BLaER1 (cell line): ENCODE measurements around the gene ZBTB20.

Source experiments
- H3K27ac ChIP-seq: shearing (Covaris generic); formaldehyde crosslinking; 2 replicates; pipeline ENCODE4 v1.8.1; 2022
- H3K27me3 ChIP-seq: shearing (Covaris generic); formaldehyde crosslinking; 2 replicates; pipeline ENCODE4 v1.8.1; 2022
- H3K36me3 ChIP-seq: shearing (Covaris generic); formaldehyde crosslinking; 2 replicates; pipeline ENCODE4 v1.8.1; 2022
- H3K4me1 ChIP-seq: shearing (Covaris generic); formaldehyde crosslinking; 2 replicates; pipeline ENCODE4 v1.8.1; 2022
- H3K4me2 ChIP-seq: shearing (Covaris generic); formaldehyde crosslinking; 2 replicates; pipeline ENCODE4 v1.8.1; 2022
- H3K4me3 ChIP-seq: shearing (Covaris generic); formaldehyde crosslinking; 2 replicates; pipeline ENCODE4 v1.8.1; 2022
- H3K9ac ChIP-seq: shearing (Covaris generic); formaldehyde crosslinking; 2 replicates; pipeline ENCODE4 v1.8.1; 2022
- H3K9me3 ChIP-seq: shearing (Covaris generic); formaldehyde crosslinking; 2 replicates; pipeline ENCODE4 v1.8.1; 2022
- H4K20me1 ChIP-seq: shearing (Covaris generic); formaldehyde crosslinking; 2 replicates; pipeline ENCODE4 v1.8.1; 2022
- Cebpa-rat ChIP-seq: shearing (Covaris generic); IDR thresholded peaks from 2 replicates; pipeline ENCODE4 v1.8.1; 2022

The ZBTB20 gene

GRCh38 chr3:115077501-115078250 lies 69.4 kb downstream of the ZBTB20 start:
- Histone ChIP-seq H3K4me2 (no peak overlapping the region), H3K9ac (no peak overlapping the region), H3K27ac (no peak overlapping the region), H3K27me3 (no peaks in the 10 kb centered on the region), H3K9me3 (no peaks in the 10 kb centered on the region), H3K36me3 (no peaks in the 10 kb centered on the region), H3K4me3 (no peak overlapping the region), H3K4me1 (no peaks in the 10 kb centered on the region), H4K20me1 (peaks cover 35% of the 10 kb centered on the region)
- TF ChIP-seq Cebpa-rat = no peak

GRCh38 chr3:115074502-115074901 lies 72.6 kb downstream of the ZBTB20 start:
- H3K9me3 ChIP-seq = no peaks in the 10 kb centered on the region
- no peak overlapping the region for H3K4me2 ChIP-seq
- H3K9ac ChIP-seq = no peak overlapping the region
- H3K4me3 ChIP-seq = no peak overlapping the region
- TF ChIP-seq Cebpa-rat = no peak
- H4K20me1 ChIP-seq = peaks cover 16% of the 10 kb centered on the region; the same call in 1 of the 2 replicates
- H3K36me3 ChIP-seq = no peaks in the 10 kb centered on the region
- H3K4me1 ChIP-seq = no peaks in the 10 kb centered on the region
- H3K27ac ChIP-seq = no peak overlapping the region
- no peaks in the 10 kb centered on the region for H3K27me3 ChIP-seq

GRCh38 chr3:115072265-115073021 lies 74.6 kb downstream of the ZBTB20 start:
- no peaks in the 10 kb centered on the region for H3K36me3 ChIP-seq
- H4K20me1 ChIP-seq = peaks cover 13% of the 10 kb centered on the region; the same call in 1 of the 2 replicates
- H3K9me3 ChIP-seq = no peaks in the 10 kb centered on the region
- H3K9ac ChIP-seq = no peak overlapping the region
- H3K4me1 ChIP-seq = no peaks in the 10 kb centered on the region
- no peak overlapping the region for H3K27ac ChIP-seq
- H3K4me2 ChIP-seq = no peak overlapping the region
- no peak overlapping the region for H3K4me3 ChIP-seq
- H3K27me3 ChIP-seq = no peaks in the 10 kb centered on the region
- no peak for TF ChIP-seq Cebpa-rat

- Histone ChIP-seq H3K4me1 (no peaks in the 10 kb centered on the region), H3K27me3 (no peaks in the 10 kb centered on the region), H3K4me2 (no peak overlapping the region), H3K27ac (no peak overlapping the region), H3K36me3 (no peaks in the 10 kb centered on the region), H3K4me3 (no peak overlapping the region), H3K9me3 (no peaks in the 10 kb centered on the region), H3K9ac (no peak overlapping the region), H4K20me1 (peaks cover 13% of the 10 kb centered on the region; the same call in 1 of the 2 replicates)
- no peak for TF ChIP-seq Cebpa-rat
Observed at GRCh38 chr3:115071601-115072000, 75.5 kb downstream of the ZBTB20 start.

GRCh38 chr3:115071166-115071565 lies 75.9 kb downstream of the ZBTB20 start:
- Histone ChIP-seq H3K4me2 (no peak overlapping the region), H3K4me1 (no peaks in the 10 kb centered on the region), H4K20me1 (peaks cover 13% of the 10 kb centered on the region; the same call in 1 of the 2 replicates), H3K9ac (no peak overlapping the region), H3K27ac (no peak overlapping the region), H3K9me3 (no peaks in the 10 kb centered on the region), H3K4me3 (no peak overlapping the region), H3K27me3 (no peaks in the 10 kb centered on the region), H3K36me3 (no peaks in the 10 kb centered on the region)
- no peak for TF ChIP-seq Cebpa-rat

GRCh38 chr3:115068799-115069198 lies 78.3 kb downstream of the ZBTB20 start:
- H3K9ac ChIP-seq = no peak overlapping the region
- H4K20me1 ChIP-seq = peaks cover 13% of the 10 kb centered on the region; the same call in 1 of the 2 replicates
- no peak overlapping the region for H3K4me3 ChIP-seq
- H3K36me3 ChIP-seq = no peaks in the 10 kb centered on the region
- no peak for TF ChIP-seq Cebpa-rat
- no peaks in the 10 kb centered on the region for H3K27me3 ChIP-seq
- H3K27ac ChIP-seq = no peak overlapping the region
- H3K4me1 ChIP-seq = no peaks in the 10 kb centered on the region
- no peaks in the 10 kb centered on the region for H3K9me3 ChIP-seq
- no peak overlapping the region for H3K4me2 ChIP-seq

- H3K27me3 ChIP-seq = no peaks in the 10 kb centered on the region
- no peaks in the 10 kb centered on the region for H3K36me3 ChIP-seq
- H3K4me3 ChIP-seq = no peak overlapping the region
- TF ChIP-seq Cebpa-rat = no peak
- H3K4me1 ChIP-seq = no peaks in the 10 kb centered on the region
- H3K9ac ChIP-seq = no peak overlapping the region
- H3K9me3 ChIP-seq = no peaks in the 10 kb centered on the region
- no peak overlapping the region for H3K27ac ChIP-seq
- H4K20me1 ChIP-seq = no peaks in the 10 kb centered on the region
- no peak overlapping the region for H3K4me2 ChIP-seq
Observed at GRCh38 chr3:115062412-115062956, 84.6 kb downstream of the ZBTB20 start.

- no peak overlapping the region for H3K9ac ChIP-seq
- TF ChIP-seq Cebpa-rat = no peak
- no peak overlapping the region for H3K4me3 ChIP-seq
- H3K9me3 ChIP-seq = no peaks in the 10 kb centered on the region
- H3K27ac ChIP-seq = no peak overlapping the region
- H3K36me3 ChIP-seq = no peaks in the 10 kb centered on the region
- no peaks in the 10 kb centered on the region for H4K20me1 ChIP-seq
- no peaks in the 10 kb centered on the region for H3K4me1 ChIP-seq
- H3K27me3 ChIP-seq = no peaks in the 10 kb centered on the region
- H3K4me2 ChIP-seq = no peak overlapping the region
Observed at GRCh38 chr3:115062009-115062408, 85.1 kb downstream of the ZBTB20 start.

- Histone ChIP-seq H3K4me1 (no peaks in the 10 kb centered on the region), H3K27me3 (no peaks in the 10 kb centered on the region), H3K36me3 (no peaks in the 10 kb centered on the region), H3K4me3 (no peak overlapping the region), H3K27ac (no peak overlapping the region), H3K4me2 (no peak overlapping the region), H4K20me1 (no peaks in the 10 kb centered on the region), H3K9me3 (no peaks in the 10 kb centered on the region), H3K9ac (no peak overlapping the region)
- no peak for TF ChIP-seq Cebpa-rat
Observed at GRCh38 chr3:115052906-115053305, 94.2 kb downstream of the ZBTB20 start.

GRCh38 chr3:115042351-115042750 lies 104.7 kb downstream of the ZBTB20 start:
- Histone ChIP-seq H3K4me2 (no peak overlapping the region), H3K4me3 (no peak overlapping the region), H3K9ac (no peak overlapping the region), H3K27me3 (no peaks in the 10 kb centered on the region), H4K20me1 (no peaks in the 10 kb centered on the region), H3K27ac (no peak overlapping the region), H3K36me3 (no peaks in the 10 kb centered on the region), H3K9me3 (no peaks in the 10 kb centered on the region), H3K4me1 (no peaks in the 10 kb centered on the region)
- no peak for TF ChIP-seq Cebpa-rat
